GM12874 (cell line): ENCODE results near the gene ITIH3.
A peak's percentile ranks its signal among the peaks of the same experiment; 100 is the strongest.

ENCODE experiments used
- CTCF ChIP-seq: IDR thresholded peaks from 2 replicates; pipeline ENCODE4 v1.5.1; 2011; ENCODE audit warnings: low read depth, mild to moderate bottlenecking, control low read depth, low read length, moderate library complexity; ENCODE audit not compliant: insufficient read depth

ITIH3 gene

GRCh38 chr3:52792961-52793695 lies 1.5 kb upstream of the ITIH3 start:
- TF ChIP-seq CTCF = no peak

GRCh38 chr3:52793702-52794611 lies 639 bp upstream of the ITIH3 start:
- TF ChIP-seq CTCF = no peak

- TF ChIP-seq CTCF = no peak
Observed at GRCh38 chr3:52795298-52795900, 803 bp downstream of the ITIH3 start.

- TF ChIP-seq CTCF = no peak
Observed at GRCh38 chr3:52796411-52796810, 1.8 kb downstream of the ITIH3 start.

- no peak for TF ChIP-seq CTCF
Observed at GRCh38 chr3:52798376-52798977, 3.9 kb downstream of the ITIH3 start.

GRCh38 chr3:52798978-52799476 lies 4.4 kb downstream of the ITIH3 start:
- TF ChIP-seq CTCF = peak; percentile 75

GRCh38 chr3:52800079-52800478 lies 5.5 kb downstream of the ITIH3 start:
- no peak for TF ChIP-seq CTCF
